Measurements from ENCODE around the gene OR51T1. TPM values are rescaled to one million over a fixed set of nuclear protein-coding genes. Genes with fewer than 3 reads are reported as not detected.

The OR51T1 gene
- total RNA-seq (2013) = not detected
- not detected for polyA plus RNA-seq
- polyA minus RNA-seq = not detected in 2 replicates
- 0 to 0.46 (median 0) reads per million in 11 experiments for total RNA-seq

- Mint-ChIP-seq H3K36me3 (no peaks in the 10 kb centered on the region), H3K27me3 (ENCODE audit: low read depth in 3 of 3) (peaks cover 0 to 3% (median 0%) of the 10 kb centered on the region in 3 donors), H3K4me1 (no peaks in the 10 kb centered on the region), H3K4me3 (no peak within 1 kb of the TSS), H3K27ac (no peak within 1 kb of the TSS), H3K9me3 (peaks cover 0 to 2% (median 0%) of the 10 kb centered on the region in 7 donors)
- no peaks in the 10 kb centered on the region for H3K79me2 ChIP-seq (ENCODE audit: insufficient read depth, low read length)
- no peak within 1 kb of the TSS for H2AFZ ChIP-seq (ENCODE audit: insufficient read depth, low read depth, low read length, poor library complexity, severe bottlenecking)
- H3K36me3 ChIP-seq (replicated peaks in 1 of 2; ENCODE audit: control insufficient read depth in 1 of 2, insufficient read depth in 2 of 2, low read length in 2 of 2) = no peaks in the 10 kb centered on the region
- H3K4me1 ChIP-seq (ENCODE audit: control insufficient read depth in 1 of 2, insufficient read depth in 2 of 2, low read length in 2 of 2) = no peaks in the 10 kb centered on the region
- 94% methylated on average over 7 of the region's 8 CpGs for WGBS (ENCODE audit: insufficient coverage)
- H3K27me3 ChIP-seq (ENCODE audit: control insufficient read depth in 2 of 2, insufficient read depth in 2 of 2, low read length in 2 of 2) = no peaks in the 10 kb centered on the region
- no peak for TF ChIP-seq CTCF (IDR thresholded peaks at IDR 0.05)
- no peak within 1 kb of the TSS for H3K4me2 ChIP-seq (replicated peaks; ENCODE audit: extremely low read depth, low read length, poor library complexity, severe bottlenecking)
- H3K9me3 ChIP-seq (replicated peaks in 1 of 2; ENCODE audit: control insufficient read depth in 1 of 2, insufficient read depth in 1 of 2, low read length in 2 of 2) = no peaks in the 10 kb centered on the region
- no peak within 1 kb of the TSS for H3K27ac ChIP-seq (ENCODE audit: low read depth in 1 of 2, low read length in 2 of 2)
- H4K20me1 ChIP-seq (ENCODE audit: insufficient read depth, low read length) = no peaks in the 10 kb centered on the region
- no peak within 1 kb of the TSS for H3K4me3 ChIP-seq (replicated peaks in 1 of 3; ENCODE audit: low read depth in 2 of 3, low read length in 3 of 3)
- intact Hi-C loops (cut with micrococcal nuclease) = no loop called here
- no peak within 1 kb of the TSS for H3K9ac ChIP-seq (ENCODE audit: insufficient read depth, low read length, poor library complexity, severe bottlenecking)
- DNase-seq = no peak
These were observed at the start of gene OR51T1 for GRCh38 chr11:4881860-4882500. OR51T1 (plus strand) TSS chr11:4881900; CDS start chr11:4881900, 0 bp downstream.

- Histone ChIP-seq H3K4me3 (replicated peaks in 1 of 3; ENCODE audit: low read depth in 2 of 3, low read length in 3 of 3) (no peak overlapping the region), H3K79me2 (ENCODE audit: insufficient read depth, low read length) (no peaks in the 10 kb centered on the region), H3K36me3 (replicated peaks in 1 of 2; ENCODE audit: control insufficient read depth in 1 of 2, insufficient read depth in 2 of 2, low read length in 2 of 2) (no peaks in the 10 kb centered on the region), H3K9me3 (replicated peaks in 1 of 2; ENCODE audit: control insufficient read depth in 1 of 2, insufficient read depth in 1 of 2, low read length in 2 of 2) (peaks cover 0 to 7% of the 10 kb centered on the region in 2 donors), H3K4me1 (ENCODE audit: control insufficient read depth in 1 of 2, insufficient read depth in 2 of 2, low read length in 2 of 2) (no peaks in the 10 kb centered on the region), H3K9ac (ENCODE audit: insufficient read depth, low read length, poor library complexity, severe bottlenecking) (no peak overlapping the region), H3K4me2 (replicated peaks; ENCODE audit: extremely low read depth, low read length, poor library complexity, severe bottlenecking) (no peak overlapping the region), H3K27me3 (ENCODE audit: control insufficient read depth in 2 of 2, insufficient read depth in 2 of 2, low read length in 2 of 2) (no peaks in the 10 kb centered on the region), H4K20me1 (ENCODE audit: insufficient read depth, low read length) (no peaks in the 10 kb centered on the region), H2AFZ (ENCODE audit: insufficient read depth, low read depth, low read length, poor library complexity, severe bottlenecking) (no peak overlapping the region), H3K27ac (ENCODE audit: low read depth in 1 of 2, low read length in 2 of 2) (no peak overlapping the region)
- WGBS (ENCODE audit: insufficient coverage) = 80% methylated on average over 2 of the region's 2 CpGs
- intact Hi-C loops (cut with micrococcal nuclease) = no loop called here
- peaks cover 0 to 2% (median 0%) of the 10 kb centered on the region in 3 donors for H3K27me3 Mint-ChIP-seq (ENCODE audit: low read depth in 3 of 3)
- DNase-seq = no peak
- peaks cover 2 to 6% (median 4%) of the 10 kb centered on the region in 7 donors for H3K9me3 Mint-ChIP-seq
- H3K36me3 Mint-ChIP-seq = no peaks in the 10 kb centered on the region
- no peak for TF ChIP-seq CTCF (IDR thresholded peaks at IDR 0.05)
- H3K4me1 Mint-ChIP-seq = no peaks in the 10 kb centered on the region
- no peak overlapping the region for H3K4me3 Mint-ChIP-seq
- H3K27ac Mint-ChIP-seq = no peak overlapping the region
These were observed 41.7 kb upstream of the OR51T1 start for GRCh38 chr11:4839851-4840549.

Data from CD14-positive monocyte (primary cell).